Measurements from ENCODE around the gene GDPD4. TPM values are rescaled to one million over a fixed set of nuclear protein-coding genes. Genes with fewer than 3 reads are reported as not detected.

Gene GDPD4
- total RNA-seq, 4 donors from 2014 or later: not detected

DNA sequence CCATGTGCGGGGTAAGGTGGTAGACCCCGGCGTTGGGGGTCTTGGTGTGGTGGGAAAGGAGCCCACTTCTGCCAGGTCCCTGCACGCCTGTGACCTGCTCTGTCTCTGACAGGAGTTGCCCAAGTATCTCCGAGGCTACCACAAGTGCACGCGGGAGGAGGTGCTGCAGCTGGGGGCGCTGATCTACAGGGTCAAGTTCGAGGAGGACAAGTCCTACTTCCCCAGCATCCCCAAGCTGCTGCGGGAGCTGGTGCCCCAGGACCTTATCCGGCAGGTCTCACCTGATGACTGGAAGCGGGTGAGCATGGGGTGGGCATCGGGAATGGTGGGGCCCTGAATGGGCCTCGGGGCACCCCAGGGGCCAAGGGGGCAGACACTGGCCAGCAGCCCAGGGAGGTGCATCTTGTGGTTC lies 90.4 kb downstream of the GDPD4 start:
- WGBS: 92% methylated on average over 14 of the region's 14 CpGs
- intact Hi-C loops (cut with DNase I): no loop called here
- no peaks in the 10 kb centered on the region for H3K9me3 ChIP-seq
- no peak overlapping the region for H3K27ac ChIP-seq (replicated peaks in 1 of 4)
- H3K27me3 ChIP-seq: no peaks in the 10 kb centered on the region
- H3K36me3 ChIP-seq: peaks cover 0 to 3% (median 0%) of the 10 kb centered on the region in 4 donors
- H3K4me1 ChIP-seq: no peaks in the 10 kb centered on the region
- no peak overlapping the region for H3K4me3 ChIP-seq
- no peak for DNase-seq (ENCODE audit: extremely low spot score)
- TF ChIP-seq EP300 (IDR thresholded peaks at IDR 0.05): no peak
- TF ChIP-seq POLR2AphosphoS5 (IDR thresholded peaks at IDR 0.05): no peak
- no peak for TF ChIP-seq POLR2A (IDR thresholded peaks at IDR 0.05; ENCODE audit: low read depth)
- no peak for TF ChIP-seq CTCF (IDR thresholded peaks at IDR 0.05)

- Histone ChIP-seq H3K27ac (replicated peaks in 1 of 4) (no peak overlapping the region), H3K9me3 (no peaks in the 10 kb centered on the region), H3K4me1 (no peaks in the 10 kb centered on the region), H3K36me3 (peaks cover 0 to 3% (median 0%) of the 10 kb centered on the region in 4 donors), H3K4me3 (no peak overlapping the region), H3K27me3 (no peaks in the 10 kb centered on the region)
- TF ChIP-seq POLR2AphosphoS5 (IDR thresholded peaks at IDR 0.05) (no peak), CTCF (IDR thresholded peaks at IDR 0.05) (no peak), POLR2A (IDR thresholded peaks at IDR 0.05; ENCODE audit: low read depth) (no peak), EP300 (IDR thresholded peaks at IDR 0.05) (no peak)
- DNase-seq (ENCODE audit: extremely low spot score): no peak
- 87% methylated on average over 4 of the region's 4 CpGs for WGBS
- intact Hi-C loops (cut with DNase I): no loop called here
These were observed 91.8 kb downstream of the GDPD4 start for GRCh38 chr11:77209663-77210062.

DNA sequence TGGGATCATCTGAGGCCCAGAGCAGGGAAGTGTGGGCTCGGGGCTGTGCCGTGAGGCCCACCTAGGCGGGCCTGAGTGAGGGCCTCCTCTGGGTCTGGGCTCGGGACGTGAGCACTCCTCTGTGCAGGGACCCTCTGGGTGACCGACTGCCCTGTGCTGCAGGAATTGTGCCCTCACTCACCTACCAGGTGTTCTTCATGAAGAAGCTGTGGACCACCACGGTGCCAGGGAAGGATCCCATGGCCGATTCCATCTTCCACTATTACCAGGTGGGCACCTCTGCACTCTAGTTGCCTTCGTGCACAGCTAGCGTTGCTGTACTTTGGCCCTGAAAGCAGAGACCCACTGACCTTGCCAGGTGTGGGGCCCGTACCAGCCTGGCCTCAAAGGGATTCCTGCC lies 93.0 kb downstream of the GDPD4 start:
- TF ChIP-seq POLR2AphosphoS5 (IDR thresholded peaks at IDR 0.05): no peak
- TF ChIP-seq POLR2A (IDR thresholded peaks at IDR 0.05; ENCODE audit: low read depth): no peak
- no peak for TF ChIP-seq EP300 (IDR thresholded peaks at IDR 0.05)
- TF ChIP-seq CTCF (IDR thresholded peaks at IDR 0.05): no peak
- 92% methylated on average over 10 of the region's 11 CpGs for WGBS
- no peaks in the 10 kb centered on the region for H3K9me3 ChIP-seq
- no peak overlapping the region for H3K27ac ChIP-seq (replicated peaks in 1 of 4)
- intact Hi-C loops (cut with DNase I): no loop called here
- H3K36me3 ChIP-seq: peaks cover 0 to 3% (median 0%) of the 10 kb centered on the region in 4 donors
- no peak overlapping the region for H3K4me3 ChIP-seq
- no peak for DNase-seq (ENCODE audit: extremely low spot score)
- no peaks in the 10 kb centered on the region for H3K4me1 ChIP-seq
- H3K27me3 ChIP-seq: no peaks in the 10 kb centered on the region

GRCh38 chr11:77207618-77208313 lies 93.7 kb downstream of the GDPD4 start:
- no peak for DNase-seq (ENCODE audit: extremely low spot score)
- 60% methylated on average over 9 of the region's 10 CpGs for WGBS
- H3K9me3 ChIP-seq: no peaks in the 10 kb centered on the region
- H3K36me3 ChIP-seq: peaks cover 0 to 3% (median 0%) of the 10 kb centered on the region in 4 donors
- H3K4me1 ChIP-seq: no peaks in the 10 kb centered on the region
- intact Hi-C loops (cut with DNase I): no loop called here
- no peaks in the 10 kb centered on the region for H3K27me3 ChIP-seq
- no peak overlapping the region for H3K4me3 ChIP-seq
- TF ChIP-seq POLR2AphosphoS5 (IDR thresholded peaks at IDR 0.05): no peak
- no peak overlapping the region for H3K27ac ChIP-seq (replicated peaks in 1 of 4)

DNA sequence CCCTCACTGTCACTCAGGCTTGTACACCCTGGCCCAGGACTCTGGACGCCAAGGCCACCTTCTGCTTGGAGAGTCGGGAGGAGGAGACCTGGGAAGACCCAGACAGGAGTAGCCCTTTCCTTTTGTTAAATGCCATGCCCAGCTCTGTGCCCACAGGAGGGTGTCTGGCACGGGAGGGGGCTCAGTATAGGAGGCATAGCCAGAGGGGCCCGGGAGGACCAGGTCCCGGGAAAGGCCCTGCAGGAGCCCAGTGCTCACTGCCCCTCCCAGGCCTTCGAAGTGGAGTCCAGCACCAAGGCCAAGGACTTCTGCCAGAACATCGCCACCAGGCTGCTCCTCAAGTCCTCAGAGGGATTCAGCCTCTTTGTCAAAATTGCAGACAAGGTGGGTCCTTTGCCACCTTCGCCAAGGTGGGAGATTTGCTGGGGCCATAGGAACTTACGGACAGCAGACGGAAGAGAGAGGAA lies 94.4 kb downstream of the GDPD4 start:
- Histone ChIP-seq H3K9me3 (no peaks in the 10 kb centered on the region), H3K36me3 (no peaks in the 10 kb centered on the region), H3K4me3 (no peak overlapping the region), H3K27ac (replicated peaks in 1 of 4) (no peak overlapping the region), H3K4me1 (no peaks in the 10 kb centered on the region), H3K27me3 (no peaks in the 10 kb centered on the region)
- 85% methylated on average over 10 of the region's 10 CpGs for WGBS
- no peak for DNase-seq (ENCODE audit: extremely low spot score)
- intact Hi-C loops (cut with DNase I): no loop called here
- TF ChIP-seq POLR2A (IDR thresholded peaks at IDR 0.05; ENCODE audit: low read depth) (no peak), POLR2AphosphoS5 (IDR thresholded peaks at IDR 0.05) (no peak), CTCF (IDR thresholded peaks at IDR 0.05) (no peak), EP300 (IDR thresholded peaks at IDR 0.05) (no peak)

Data from esophagus muscularis mucosa (tissue), 4 donors.